DMS114 treated with DMSO at 0.1 percent for 48 hours (cell line): ENCODE results near the gene EXOC2.
"Not testable (repeated sequence)": the region's sequence is repeated elsewhere in the genome, so short reads cannot be mapped to it uniquely, and the experiment has no call there.

ENCODE experiments used
- DNase-seq: peaks from one replicate; lab custom pipeline; 2025; ENCODE audit not compliant: unreplicated experiment; lab: John Stamatoyannopoulos, UW

EXOC2 gene

DNA sequence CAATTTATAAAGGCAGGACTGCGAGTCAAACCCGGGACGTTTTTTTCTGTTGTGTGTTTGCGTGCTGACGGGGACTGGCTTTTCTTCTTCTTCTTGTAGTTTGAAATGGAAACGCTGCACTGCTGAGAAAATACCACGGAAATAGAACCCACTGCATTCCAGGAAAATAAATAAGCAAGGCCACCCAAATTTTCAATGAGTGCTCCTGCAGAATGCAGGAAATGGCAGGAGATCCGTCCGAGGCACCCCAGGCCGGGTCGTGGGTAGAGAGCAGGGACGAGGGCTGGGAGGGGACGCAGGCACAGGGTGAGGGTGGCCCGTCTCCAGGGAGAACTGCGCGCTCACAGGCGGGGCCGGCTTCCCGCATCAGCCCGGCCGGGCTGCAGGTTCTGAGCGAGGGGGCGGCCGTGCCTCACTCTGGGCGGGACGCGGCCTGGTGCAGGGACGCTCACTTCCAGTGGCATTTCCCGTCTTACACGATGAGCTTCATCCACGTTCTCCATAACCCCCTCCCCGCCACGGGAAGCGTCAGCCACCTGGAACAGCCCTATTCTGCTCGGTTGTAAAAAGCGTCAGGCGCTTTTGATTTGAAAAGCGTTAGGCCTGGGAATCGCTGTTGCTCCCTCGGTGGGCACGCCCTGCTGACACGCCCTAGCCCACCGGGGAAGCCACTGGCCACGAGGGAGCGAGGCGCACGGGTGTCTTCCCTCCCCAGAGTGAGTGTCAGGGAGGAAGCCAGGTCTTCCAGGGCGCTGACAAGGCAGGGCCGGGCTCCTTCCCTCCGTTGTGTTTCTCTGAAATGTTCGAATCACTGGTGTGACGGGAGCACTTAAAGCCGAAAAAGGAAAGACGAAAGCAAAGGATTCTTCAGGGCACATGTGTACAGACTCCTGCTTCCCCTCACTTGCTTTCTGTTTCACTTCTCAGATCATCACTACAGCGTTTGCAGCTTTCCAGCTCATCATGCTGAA is 17.9 kb upstream of the EXOC2 start:
- DNase-seq: peak; percentile 22

DNA sequence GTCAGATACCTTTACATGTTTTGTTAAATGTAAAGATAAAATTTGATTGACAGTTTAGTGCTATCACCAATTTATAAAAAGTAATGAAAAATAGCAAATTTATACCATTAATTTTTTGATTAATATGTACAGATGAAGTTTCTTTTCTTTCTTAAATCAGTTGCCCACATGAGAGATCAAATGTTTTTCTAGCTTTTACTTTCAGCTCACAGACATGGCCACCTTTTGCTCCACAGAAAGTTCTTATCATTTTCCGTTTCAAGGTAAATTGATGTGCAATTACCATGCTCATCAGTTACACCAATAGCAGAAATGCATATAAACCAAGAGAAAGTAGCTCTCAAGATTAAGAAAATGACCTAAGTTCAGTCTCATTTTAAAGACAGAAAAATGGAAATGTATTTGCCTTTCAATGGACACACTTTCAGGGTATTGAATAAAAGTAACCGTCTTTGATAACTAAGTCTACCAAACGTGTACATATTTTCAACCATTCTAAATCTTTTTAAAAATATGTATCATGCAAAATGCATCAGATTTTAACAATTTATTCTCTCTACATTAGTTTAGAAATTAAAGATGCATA is 16.6 kb upstream of the EXOC2 start:
- no peak for DNase-seq

DNA sequence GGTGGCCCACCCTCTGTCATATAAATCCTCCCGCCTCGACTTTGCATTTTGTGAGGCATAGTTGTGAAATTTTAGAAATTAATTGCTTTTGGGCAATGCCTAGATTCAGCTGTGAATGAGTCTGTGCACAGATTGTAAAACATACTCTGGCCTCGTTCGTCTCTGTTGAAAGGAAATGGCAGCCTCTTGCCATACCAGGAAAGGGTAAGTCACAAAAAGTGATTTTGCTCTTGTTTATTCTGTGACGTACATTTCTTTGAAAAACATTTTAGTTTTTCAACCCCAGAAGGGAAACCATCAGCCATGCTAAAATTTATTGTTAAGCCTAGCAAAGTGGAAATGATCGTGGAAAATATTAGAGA is 15.3 kb upstream of the EXOC2 start:
- no peak for DNase-seq

DNA sequence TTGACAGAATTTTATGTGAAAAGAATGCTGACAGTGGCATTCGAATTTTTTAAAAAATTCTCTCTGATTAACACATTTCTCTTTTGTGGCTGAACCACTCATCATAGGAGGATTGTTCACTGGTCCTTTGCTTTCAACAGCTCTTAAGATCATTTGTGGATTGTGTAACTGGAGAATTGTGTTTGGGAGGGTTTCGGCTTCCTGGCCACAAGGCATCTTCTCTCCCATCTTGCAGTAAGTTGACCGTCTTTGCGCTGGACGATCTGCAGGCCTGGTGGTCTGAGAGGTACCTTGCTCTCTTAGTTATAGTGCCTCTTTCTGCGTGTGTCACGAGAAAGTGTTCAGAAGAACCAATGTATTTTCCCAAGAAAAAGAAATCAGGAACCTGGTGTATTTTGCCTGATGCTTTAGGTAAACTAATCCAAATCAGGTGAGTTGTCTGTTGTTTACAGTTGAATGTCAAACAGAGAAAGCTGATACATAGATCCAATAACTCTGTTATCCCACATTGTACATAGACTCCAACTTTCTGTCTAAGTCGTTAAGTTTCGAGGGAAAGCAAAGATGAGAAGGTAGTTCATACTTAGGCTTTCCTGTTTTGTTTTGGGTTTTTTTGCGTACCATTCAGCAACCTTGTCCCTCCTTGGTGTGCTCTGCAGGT is 14.8 kb upstream of the EXOC2 start:
- DNase-seq: no peak

DNA sequence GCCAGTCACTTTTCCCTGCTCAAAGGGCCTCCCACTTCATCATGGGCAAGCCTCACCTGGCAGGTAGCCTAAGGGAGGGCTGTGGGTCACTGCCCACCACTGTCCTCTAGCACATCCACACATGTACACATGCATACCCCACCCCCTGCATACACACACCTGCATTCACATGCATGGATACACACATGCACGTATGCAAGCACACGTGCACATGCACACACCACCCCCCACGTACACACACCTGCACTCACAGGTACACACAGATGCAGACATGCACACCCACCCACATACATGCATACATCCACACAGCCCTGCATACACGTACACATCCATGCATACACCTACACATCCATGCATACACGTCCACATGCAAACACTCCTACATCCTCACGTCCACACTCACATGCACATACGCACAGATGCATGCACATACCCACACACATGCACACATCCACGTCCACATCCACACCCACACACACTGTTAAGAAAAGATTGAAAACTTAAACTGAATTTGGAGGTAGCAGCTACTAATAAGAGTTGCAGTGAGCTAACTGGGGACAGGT is 14.0 kb upstream of the EXOC2 start:
- DNase-seq: no peak

DNA sequence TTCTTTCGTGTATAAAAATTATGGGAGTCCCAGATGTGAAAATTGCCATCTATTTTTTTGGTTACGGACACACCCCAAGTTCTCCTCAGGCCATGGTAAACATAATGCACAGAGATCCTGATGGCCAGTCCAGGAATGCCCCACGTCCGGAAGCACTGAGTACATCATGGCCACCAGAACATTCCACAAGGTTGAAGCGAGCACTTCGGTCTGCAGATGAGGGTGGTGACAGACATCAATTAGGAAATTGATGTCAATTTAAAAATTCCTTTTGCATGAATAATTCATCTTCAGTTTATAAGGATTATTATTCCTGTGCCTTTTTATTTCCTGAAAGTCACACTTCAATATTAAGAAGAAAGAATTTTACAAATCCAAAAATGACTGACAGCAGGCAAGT is 13.2 kb upstream of the EXOC2 start:
- DNase-seq: no peak

DNA sequence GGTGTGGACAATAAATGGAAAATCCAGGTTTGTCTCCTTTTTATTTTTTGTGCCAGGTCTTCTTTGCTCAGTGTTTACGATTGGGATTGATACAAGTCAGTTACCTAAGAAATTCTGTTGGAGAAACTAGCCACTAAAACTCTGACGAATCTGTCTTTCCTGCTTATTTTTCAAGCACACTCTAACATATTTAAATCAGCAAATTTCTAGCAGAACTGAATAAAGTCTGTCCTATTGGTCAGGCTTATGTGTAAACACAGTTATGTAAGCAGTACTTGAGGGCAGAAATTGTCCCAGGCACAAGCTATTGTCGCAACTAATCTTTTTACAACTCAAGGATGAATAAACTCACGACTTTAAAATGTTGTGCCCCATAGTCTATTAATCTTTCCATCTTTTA is 12.1 kb upstream of the EXOC2 start:
- DNase-seq: no peak

DNA sequence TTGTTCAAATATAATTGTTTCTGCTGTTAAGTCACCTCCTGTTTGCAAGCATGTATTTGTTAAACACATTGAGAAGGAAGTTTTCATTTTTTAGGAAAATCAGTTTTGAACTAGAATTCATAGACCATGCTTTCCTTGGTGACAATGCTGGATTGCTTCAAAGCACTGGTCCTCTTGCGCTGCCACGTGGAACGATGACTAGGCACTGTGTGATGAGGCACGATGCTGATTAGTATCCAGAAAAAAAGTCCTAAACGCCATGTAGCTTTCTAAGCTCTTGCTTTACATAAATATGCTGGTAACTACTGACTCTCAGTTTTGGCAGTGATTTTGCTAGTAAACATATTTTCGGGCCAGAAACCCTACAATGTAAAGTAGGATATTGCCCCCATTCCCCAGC is 11.1 kb upstream of the EXOC2 start:
- DNase-seq: no peak

DNA sequence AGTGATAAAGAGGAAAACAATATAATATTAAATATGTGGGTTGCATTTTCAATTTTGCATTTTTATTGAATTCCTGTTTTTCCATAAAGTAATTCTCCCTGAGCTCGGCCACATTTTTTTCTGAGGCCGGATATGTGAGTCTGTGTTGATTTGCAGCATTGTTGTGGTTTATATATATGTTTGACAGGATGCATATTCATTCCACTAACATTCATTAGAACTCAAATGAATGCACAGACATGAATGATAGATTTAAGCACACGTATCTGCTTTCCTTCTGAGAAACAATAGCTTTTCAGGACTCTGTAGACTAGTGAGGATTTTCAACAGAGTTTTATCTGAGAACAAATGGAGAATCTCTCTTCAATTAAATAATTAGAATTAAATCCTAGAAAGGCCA is 10.6 kb upstream of the EXOC2 start:
- no peak for DNase-seq

DNA sequence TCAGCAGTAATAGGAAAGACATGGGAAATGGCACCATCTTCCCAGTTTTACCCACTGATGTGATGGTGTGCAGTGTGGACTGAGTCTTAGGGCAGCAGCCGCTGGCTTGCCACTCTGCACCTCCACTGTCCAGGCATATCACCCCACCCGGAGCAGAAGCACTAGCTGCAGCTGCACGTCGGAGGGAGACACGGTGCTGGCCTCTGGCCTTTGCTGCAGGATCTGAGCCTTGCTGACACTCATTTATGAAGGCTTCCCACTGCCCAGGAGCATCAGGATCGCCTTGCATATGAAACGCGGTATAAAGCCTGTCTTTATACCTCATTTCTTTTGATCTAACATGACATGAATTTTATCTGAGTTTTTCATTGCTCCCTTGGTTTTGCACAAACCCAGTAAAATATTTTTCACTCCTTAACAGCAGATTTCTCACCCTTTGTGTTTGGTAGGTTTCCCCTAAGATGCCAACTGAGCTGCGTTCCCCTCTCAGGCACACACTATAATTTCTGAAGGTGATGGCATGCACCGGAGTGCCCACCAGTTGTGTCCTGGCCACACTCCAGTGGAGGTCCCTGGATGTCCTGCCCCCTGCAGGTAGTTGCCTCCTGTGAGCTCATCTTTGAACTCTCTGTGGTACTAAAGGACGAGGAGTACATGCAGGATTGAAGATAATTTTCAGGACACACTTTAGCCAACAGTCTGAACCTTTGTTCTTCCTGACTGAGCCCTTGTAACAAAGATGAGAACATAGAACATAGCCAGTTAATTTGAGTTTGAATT is 9.0 kb upstream of the EXOC2 start:
- DNase-seq: no peak

DNA sequence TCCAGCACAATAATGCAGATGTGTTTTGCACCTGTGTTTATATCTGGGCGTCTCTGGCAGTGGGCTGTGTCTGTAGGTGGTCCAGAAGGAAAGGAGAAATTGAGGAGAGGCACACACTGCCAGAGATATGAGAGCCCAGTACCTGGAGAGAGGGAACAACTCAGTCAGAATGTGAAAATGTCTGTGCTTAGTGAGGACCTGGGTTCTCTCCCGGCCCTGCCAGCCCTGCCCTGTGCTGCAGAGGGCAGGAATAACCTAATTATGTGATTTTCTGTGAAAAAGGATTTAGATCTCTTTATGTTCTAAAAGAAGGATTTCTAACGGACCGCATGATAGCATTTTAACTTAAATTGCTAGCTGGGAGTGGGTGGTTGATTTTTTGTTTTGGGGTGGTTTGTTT is 8.3 kb upstream of the EXOC2 start:
- no peak for DNase-seq

DNA sequence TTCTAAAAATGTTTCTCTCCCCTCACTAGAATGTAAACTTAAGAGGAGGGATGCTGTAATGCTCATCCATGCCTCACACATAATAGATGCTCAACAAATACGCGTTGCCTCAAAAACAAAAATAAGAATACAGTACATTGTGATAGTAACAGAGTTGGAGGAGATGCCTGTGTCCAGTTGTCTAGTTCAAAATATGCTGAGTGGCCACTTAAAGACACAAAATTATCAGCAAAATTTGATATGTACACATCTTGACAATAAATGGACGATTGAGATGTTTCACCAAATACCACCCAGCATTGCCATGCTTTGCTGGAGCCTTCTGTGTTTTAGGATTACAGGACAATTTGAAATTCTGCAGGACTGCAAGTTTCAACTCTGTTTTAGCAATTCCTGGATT is 7.6 kb upstream of the EXOC2 start:
- DNase-seq: no peak

DNA sequence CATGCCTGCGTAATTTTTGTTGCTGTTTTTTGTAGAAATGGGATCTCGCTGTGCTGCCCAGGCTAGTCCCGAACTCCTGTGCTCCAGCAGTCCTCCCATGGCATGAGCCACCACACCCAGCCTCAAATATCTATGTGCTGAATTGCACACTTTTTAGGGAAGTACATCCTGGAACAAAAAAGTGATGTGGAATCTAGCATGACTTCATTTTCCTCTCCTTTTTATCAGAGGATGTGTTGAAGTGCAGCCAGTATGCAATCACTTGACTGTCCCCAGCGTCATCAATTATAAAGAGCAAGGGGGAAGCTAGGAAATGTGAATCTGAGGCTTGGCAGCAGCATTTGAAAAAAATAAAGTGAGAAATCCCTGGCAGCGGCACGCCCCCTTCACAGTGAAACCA is 6.4 kb upstream of the EXOC2 start:
- no peak for DNase-seq

DNA sequence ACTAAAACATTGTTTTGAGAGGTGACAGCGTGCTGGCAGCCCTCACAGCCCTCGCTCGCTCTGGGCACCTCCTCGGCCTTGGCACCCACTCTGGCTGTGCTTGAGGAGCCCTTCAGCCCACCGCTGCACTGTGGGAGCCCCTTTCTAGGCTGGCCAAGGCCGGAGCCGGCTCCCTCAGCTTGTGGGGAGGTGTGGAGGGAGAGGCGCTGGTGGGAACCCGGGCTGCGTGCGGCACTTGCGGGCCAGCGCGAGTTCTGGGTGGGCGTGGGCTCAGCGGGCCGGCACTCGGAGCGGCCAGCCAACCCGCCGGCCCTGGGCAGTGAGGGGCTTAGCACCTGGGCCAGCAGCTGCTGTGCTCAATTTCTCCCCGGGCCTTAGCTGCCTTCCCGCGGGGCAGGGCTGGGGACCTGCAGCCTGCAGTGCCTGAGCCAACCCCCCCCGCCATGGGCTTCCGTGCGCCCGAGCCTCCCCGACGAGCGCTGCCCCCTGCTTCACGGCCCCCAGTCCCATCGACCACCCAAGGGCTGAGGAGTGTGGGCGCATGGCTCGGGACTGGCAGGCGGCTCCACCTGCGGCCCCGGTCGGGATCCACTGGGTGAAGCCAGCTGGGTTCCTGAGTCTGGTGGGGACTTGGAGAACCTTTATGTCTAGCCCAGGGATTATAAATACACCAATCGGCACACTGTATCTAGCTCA is 1.6 kb upstream of the EXOC2 start:
- DNase-seq: not testable (repeated sequence)

DNA sequence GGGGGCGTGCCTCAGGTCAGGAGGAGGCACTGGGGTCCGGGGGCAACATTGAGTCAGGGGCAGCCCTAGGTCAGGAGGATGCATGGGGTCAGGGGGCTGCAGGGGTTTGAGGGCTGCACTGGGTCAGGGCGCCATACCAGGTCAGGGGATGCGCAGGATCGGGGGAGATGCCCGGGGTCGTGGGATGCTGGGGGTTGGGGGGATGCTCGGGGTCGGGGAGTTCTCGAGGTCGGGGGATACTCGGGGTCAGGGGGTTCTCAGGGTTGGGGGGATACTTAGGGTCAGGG is 727 bp upstream of the EXOC2 start:
- DNase-seq: no peak

DNA sequence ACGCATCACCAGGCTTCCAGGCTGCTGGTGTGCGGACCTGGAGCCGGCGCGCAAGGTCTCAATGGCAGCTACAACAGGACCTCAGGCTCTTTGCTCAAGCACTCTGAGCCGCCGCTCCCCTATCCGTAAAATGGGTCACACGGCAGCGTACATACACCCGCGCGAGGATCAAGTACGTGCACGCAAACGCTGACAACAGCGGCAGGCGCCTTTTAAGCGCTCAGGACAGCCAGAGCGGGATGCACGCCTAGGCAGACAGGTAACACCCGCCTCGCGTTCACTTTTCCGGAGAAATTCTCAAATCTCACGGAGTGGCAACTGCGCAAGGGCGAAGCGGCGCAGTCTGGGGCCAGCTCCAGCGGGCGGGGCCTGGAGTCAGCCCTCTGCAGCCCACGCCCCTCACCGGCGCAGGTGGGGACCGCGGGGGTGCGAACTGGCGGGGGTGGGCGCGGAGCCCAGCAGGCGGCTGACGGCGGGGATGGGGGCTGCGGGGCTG is 535 bp downstream of the EXOC2 start:
- DNase-seq: peak; percentile 18

DNA sequence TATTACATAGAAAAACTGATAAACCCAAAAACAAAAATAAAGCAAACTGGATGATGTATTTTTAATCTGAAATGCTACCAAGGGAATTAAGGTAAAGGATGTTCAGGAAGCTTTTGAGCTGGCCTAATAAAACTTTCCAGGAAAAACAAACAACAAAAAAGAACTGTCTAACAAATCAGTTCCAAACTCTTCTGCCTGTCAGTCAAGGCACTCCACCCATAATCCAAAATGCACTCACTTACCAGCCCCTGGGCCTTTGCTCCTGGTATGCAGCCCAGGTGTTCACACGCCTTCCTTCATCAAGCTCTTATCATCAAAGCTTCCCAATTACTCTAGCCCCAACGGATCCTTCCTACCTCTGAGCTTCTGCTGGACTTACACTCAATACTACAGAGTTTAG is 3.7 kb downstream of the EXOC2 start:
- DNase-seq: no peak

DNA sequence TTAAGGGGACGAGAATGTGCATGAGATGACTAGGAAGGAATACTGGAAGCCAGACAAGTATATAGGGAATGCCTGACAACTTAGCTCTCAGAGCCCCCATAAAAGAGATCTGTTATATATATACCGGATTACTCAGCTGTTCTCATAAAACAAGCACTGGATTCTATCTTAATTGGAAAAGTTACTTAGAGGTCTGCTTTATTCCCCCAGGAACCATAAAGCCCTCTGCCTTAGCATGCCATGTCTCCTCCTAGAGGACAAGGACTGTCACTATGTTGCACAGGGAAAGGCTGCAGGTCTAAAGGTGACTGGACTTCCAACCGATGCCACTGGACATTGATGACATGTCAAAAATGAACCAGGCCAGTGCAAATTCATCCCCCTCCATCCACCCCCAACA is 6.4 kb downstream of the EXOC2 start:
- no peak for DNase-seq

DNA sequence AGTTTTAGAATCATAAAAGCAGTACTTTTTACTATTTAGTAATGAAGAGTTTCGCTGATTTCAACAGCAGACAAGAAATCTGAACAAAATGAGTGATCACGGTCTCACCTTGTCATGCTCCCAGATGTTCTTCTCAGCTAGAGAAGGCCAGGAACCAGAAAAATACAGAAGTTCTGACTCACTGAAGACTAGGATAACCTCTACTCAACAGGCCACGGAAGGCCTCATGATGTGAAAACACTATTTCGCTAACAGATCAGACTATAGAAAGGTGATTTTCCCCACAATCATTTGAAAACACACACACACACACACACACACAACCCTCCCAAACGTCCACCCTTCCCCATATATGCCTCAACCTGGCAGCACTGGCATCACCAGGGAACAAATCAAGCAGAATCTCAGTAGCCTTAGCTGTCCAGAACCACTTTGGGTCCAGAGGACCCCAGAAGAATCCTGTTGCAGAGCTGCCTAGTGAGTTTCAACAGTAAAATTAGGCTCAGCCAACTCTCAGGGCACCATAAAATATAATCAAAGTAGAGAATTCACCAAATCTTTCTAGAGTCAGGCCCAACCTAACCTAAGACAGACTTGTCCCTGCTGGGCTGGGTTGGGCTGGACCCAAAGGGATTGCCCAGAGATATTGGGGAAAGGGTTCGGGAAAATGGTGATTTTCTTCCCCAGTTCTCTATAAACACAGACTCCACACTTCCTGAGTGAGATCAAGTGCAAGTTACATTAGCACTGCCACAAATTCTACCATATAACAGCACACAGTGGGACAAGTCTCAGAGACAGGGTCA is 7.9 kb downstream of the EXOC2 start:
- DNase-seq: no peak
